Ectodermal cell (in vitro differentiated cells): Measurements from ENCODE around the gene TMC1.
A peak's percentile ranks its signal among the peaks of the same experiment; 100 is the strongest.
"Not testable (repeated sequence)": the region's sequence is repeated elsewhere in the genome, so short reads cannot be mapped to it uniquely, and the experiment has no call there.

Source experiments
- H3K27ac ChIP-seq: 2 replicates; pipeline ENCODE4 v1.7.0; 2013; ENCODE audit warnings: mild to moderate bottlenecking, low read depth, low read length; ENCODE audit not compliant: insufficient read depth, poor library complexity, severe bottlenecking
- H3K27me3 ChIP-seq: 2 replicates; pipeline ENCODE4 v1.7.0; 2013; ENCODE audit warnings: mild to moderate bottlenecking, low read length; ENCODE audit not compliant: insufficient read depth, control insufficient read depth, poor library complexity, severe bottlenecking
- H3K36me3 ChIP-seq: one replicate; pipeline ENCODE4 v1.7.0; 2013; ENCODE audit warnings: low read length; ENCODE audit not compliant: control insufficient read depth, insufficient read depth
- H3K4me1 ChIP-seq: one replicate; pipeline ENCODE4 v1.7.0; 2013; ENCODE audit warnings: low read length; ENCODE audit not compliant: control insufficient read depth, insufficient read depth
- H3K4me3 ChIP-seq: 2 replicates; pipeline ENCODE4 v1.7.0; 2013; ENCODE audit warnings: low read depth, low read length, control low read depth; ENCODE audit not compliant: insufficient read depth
- H3K9me3 ChIP-seq: 2 replicates; pipeline ENCODE4 v1.7.0; 2013; ENCODE audit warnings: mild to moderate bottlenecking, low read length, moderate library complexity; ENCODE audit not compliant: control insufficient read depth
- WGBS, 2 experiments: methylation state at CpG; one replicate each; pipeline ENCODE4 v1.1.7; 2013; ENCODE audit warnings: missing lambda C conversion rate in 2 of 2; 5-methylcytosine and 5-hydroxymethylcytosine counted together

TMC1 gene

DNA sequence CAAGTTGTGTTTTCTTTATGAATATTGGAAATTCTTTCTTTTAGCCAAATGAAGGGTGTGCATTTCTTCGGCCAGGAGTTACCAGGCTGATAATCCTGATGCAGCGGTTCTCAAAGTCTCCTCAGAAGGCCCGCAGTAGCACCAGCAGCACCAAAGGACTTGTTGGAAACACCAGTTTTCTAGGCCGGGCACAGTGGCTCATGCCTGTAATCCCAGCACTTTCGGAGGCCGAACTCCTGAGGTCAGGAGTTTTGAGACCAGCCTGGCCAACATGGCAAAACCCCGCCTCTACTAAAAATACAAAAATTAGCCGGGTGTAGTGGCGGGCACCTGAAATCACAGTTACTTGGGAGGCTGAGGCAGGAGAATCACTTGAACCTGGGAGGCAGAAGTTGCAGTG is 397 bp upstream of the TMC1 start:
- WGBS, 2 experiments: 86 to 91% methylated on average over 9 of the region's 9 CpGs
- not testable (repeated sequence) for H3K27me3 ChIP-seq, H3K9me3 ChIP-seq

DNA sequence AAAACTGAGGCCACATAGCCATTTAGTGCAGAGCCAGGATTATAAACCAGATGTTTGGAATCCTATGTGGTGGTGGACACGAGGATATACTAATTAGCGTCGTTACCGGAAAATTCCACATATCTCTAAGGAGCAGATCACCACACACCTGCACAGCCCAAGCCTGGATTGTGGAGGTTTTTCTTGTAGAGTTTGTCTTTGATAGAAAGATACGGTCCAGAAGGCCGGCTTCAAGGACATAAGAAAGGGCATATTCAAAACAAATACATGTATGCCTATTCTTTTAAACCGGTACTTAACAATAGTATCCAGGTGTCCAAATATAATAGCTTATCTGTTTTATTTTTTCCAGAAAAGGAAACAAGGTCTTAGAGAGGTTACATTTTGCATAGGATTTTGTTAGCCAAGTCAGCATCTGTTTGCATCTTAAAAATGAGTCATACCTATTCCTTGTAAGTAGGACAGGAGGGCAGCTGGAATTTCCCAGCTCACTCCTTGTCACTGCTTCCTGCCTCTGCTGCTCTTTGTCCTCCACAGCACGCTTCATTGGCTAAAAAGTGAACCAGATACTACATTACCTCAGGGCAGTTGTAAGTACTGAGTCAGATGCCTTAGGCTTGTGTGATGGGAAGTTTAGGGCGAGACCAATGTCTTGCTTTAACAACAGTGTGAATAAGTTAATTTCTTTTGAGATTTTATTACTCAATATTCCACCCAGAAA is 3.6 kb downstream of the TMC1 start:
- Histone ChIP-seq H3K4me3 (no peak overlapping the region), H3K36me3 (no peaks in the 10 kb centered on the region), H3K9me3 (no peaks in the 10 kb centered on the region), H3K27ac (no peak overlapping the region), H3K27me3 (no peaks in the 10 kb centered on the region), H3K4me1 (peaks cover 3% of the 10 kb centered on the region)
- 89 to 92% methylated on average over 6 to 9 of the region's 9 CpGs for WGBS, 2 experiments

More for the DNA sequence above, 397 bp upstream of the TMC1 start:
- not testable (repeated sequence) for H3K4me3 ChIP-seq, H3K36me3 ChIP-seq, H3K27ac ChIP-seq, H3K4me1 ChIP-seq

DNA sequence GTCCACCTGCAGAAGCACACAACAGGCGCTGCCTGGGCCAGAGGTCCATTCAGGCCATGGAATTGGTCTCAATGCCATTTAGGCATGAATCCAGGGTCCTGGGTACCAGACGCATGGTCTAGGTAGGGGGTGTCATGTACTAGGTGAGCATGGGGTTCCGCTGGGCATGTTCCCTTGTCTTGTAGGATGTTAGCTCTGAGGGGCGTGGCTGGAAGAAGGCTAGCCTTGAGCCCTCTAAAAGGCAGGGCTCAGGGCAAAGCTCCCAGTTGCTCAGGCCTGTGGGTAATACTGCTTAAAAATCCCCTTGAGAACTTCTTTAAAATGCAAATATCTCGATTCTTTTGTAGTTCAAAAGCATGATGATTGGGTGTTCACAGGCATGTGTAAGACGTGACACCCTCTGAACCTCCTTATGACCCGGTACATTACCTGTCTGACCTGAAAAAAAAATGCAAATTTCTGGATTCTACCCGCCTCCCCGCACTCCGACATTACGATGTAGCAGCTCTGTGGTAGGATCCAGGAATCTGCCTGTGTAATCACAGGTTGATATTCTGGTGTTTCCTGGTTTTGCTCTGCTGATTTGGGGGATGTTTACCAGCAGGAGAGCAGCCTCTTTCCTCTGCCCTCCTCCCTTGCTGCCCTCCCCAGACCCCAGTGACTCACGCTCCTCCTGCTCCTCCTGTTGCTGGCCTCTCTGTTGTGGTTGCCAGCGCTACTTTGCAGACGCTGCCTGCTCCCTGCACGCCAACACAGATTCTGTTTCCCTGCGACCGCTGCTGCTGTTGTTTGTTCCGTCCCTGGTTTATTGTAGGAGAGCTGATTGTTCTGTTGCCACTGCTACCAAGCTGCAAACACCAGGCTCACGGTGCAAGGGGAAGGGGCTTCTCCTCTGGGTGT is 5.7 kb downstream of the TMC1 start:
- peak overlapping the region; percentile 4 for H3K4me3 ChIP-seq
- peak overlapping the region; percentile 88 for H3K27ac ChIP-seq
- 20 to 25% methylated on average over 19 of the region's 19 CpGs for WGBS, 2 experiments
- no peaks in the 10 kb centered on the region for H3K36me3 ChIP-seq
- H3K9me3 ChIP-seq: no peaks in the 10 kb centered on the region
- no peaks in the 10 kb centered on the region for H3K27me3 ChIP-seq
- H3K4me1 ChIP-seq: peaks cover 3% of the 10 kb centered on the region

- H3K36me3 ChIP-seq: no peaks in the 10 kb centered on the region
- peaks cover 3% of the 10 kb centered on the region for H3K4me1 ChIP-seq
- H3K4me3 ChIP-seq: peak overlapping the region; percentile 4
- 46 to 57% methylated on average over 4 to 5 of the region's 5 CpGs for WGBS, 2 experiments
- no peaks in the 10 kb centered on the region for H3K9me3 ChIP-seq
- peak overlapping the region; percentile 88 for H3K27ac ChIP-seq
- H3K27me3 ChIP-seq: no peaks in the 10 kb centered on the region
Observed at GRCh38 chr9:72527801-72528195, 6.4 kb downstream of the TMC1 start.

- Histone ChIP-seq H3K36me3 (no peaks in the 10 kb centered on the region), H3K4me3 (no peak overlapping the region), H3K4me1 (peaks cover 3% of the 10 kb centered on the region), H3K27ac (no peak overlapping the region), H3K9me3 (no peaks in the 10 kb centered on the region), H3K27me3 (no peaks in the 10 kb centered on the region)
- 88 to 92% methylated on average over 1 of the region's 1 CpG for WGBS, 2 experiments
Observed at GRCh38 chr9:72529531-72529930, 8.1 kb downstream of the TMC1 start.

DNA sequence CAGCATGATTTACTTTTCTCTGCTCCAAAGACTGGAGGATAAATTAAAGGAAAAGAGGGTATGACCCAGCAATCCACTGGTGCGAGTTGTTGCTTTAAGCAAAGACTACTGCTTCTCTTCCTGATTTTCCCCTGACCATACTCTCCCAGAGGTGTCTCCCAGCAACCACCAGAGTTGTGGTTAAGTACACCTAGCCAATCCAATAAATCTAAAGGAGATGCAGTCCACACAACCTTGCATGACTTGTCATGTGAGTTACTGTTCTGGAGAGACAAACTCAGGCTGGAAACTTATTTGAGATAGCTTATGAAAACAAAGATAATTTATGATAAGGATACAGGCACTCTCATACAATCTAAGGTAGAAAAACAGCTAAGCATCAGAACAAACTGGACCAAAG is 11.9 kb downstream of the TMC1 start:
- WGBS, 2 experiments: 90 to 100% methylated on average over 1 of the region's 1 CpG
- H3K27ac ChIP-seq: no peak overlapping the region

DNA sequence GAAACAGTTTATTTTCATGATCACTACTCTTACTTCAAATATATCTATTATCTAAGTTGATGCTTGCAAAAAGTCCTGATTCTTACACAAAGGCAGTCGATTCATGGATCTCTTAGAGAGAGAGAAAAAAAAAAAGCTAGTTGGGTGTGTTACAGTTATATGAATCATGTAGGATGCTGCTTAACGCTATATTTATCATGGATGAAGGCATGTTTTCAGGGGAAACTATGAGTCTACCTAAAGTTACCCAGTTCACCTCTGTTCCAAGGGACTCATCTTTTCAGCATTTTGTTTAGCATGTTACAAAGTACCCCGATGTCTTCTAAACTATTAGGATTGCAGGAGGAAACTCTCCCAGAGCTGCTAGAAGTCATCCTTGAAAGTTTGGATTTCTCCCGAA is 13.5 kb downstream of the TMC1 start:
- Histone ChIP-seq H3K4me3 (no peak overlapping the region), H3K36me3 (no peaks in the 10 kb centered on the region), H3K9me3 (no peaks in the 10 kb centered on the region), H3K27me3 (no peaks in the 10 kb centered on the region), H3K27ac (no peak overlapping the region), H3K4me1 (no peaks in the 10 kb centered on the region)
- WGBS, 2 experiments: 80 to 81% methylated on average over 4 of the region's 4 CpGs

More for the DNA sequence above, 11.9 kb downstream of the TMC1 start:
- no peak overlapping the region for H3K4me3 ChIP-seq
- no peaks in the 10 kb centered on the region for H3K36me3 ChIP-seq
- no peaks in the 10 kb centered on the region for H3K9me3 ChIP-seq
- no peaks in the 10 kb centered on the region for H3K27me3 ChIP-seq
- no peaks in the 10 kb centered on the region for H3K4me1 ChIP-seq

- H3K4me1 ChIP-seq: no peaks in the 10 kb centered on the region
- no peaks in the 10 kb centered on the region for H3K27me3 ChIP-seq
- H3K9me3 ChIP-seq: no peaks in the 10 kb centered on the region
- no peak overlapping the region for H3K4me3 ChIP-seq
- H3K27ac ChIP-seq: no peak overlapping the region
- no peaks in the 10 kb centered on the region for H3K36me3 ChIP-seq
Observed at GRCh38 chr9:72537011-72537545, 15.7 kb downstream of the TMC1 start.

GRCh38 chr9:72537671-72538070 is 16.3 kb downstream of the TMC1 start:
- no peaks in the 10 kb centered on the region for H3K4me1 ChIP-seq
- H3K9me3 ChIP-seq: no peaks in the 10 kb centered on the region
- H3K36me3 ChIP-seq: no peaks in the 10 kb centered on the region
- no peak overlapping the region for H3K27ac ChIP-seq
- no peak overlapping the region for H3K4me3 ChIP-seq
- 87 to 91% methylated on average over 1 of the region's 1 CpG for WGBS, 2 experiments
- H3K27me3 ChIP-seq: no peaks in the 10 kb centered on the region
